KMS-11 (cell line): ENCODE data around the gene FRMD4A.

Experiments
- H2AFZ ChIP-seq: fragments of 200-600 bp; sonication (generic); 2 replicates; pipeline ENCODE4 v1.6.1; 2016; ENCODE audit warnings: antibody characterized with exemption, mixed run types, low read depth
- H3K27ac ChIP-seq: fragments of 200-600 bp; sonication (generic); 2 replicates; pipeline ENCODE4 v1.6.1; 2016; ENCODE audit warnings: mild to moderate bottlenecking, mixed run types
- H3K27me3 ChIP-seq: fragments of 200-600 bp; sonication (generic); 2 replicates; pipeline ENCODE4 v1.6.1; 2017; ENCODE audit warnings: mild to moderate bottlenecking, low read depth, mixed run types, moderate library complexity; ENCODE audit not compliant: insufficient read depth
- H3K36me3 ChIP-seq: fragments of 200-600 bp; sonication (generic); 2 replicates; pipeline ENCODE4 v1.6.1; 2017; ENCODE audit warnings: mild to moderate bottlenecking, mixed run types; ENCODE audit not compliant: insufficient read depth
- H3K4me1 ChIP-seq: fragments of 200-600 bp; sonication (generic); 2 replicates; pipeline ENCODE4 v1.6.1; 2016; ENCODE audit warnings: mild to moderate bottlenecking, low read depth, mixed run types; ENCODE audit not compliant: poor library complexity, severe bottlenecking
- H3K4me2 ChIP-seq: fragments of 200-600 bp; sonication (generic); 2 replicates; pipeline ENCODE4 v1.7.0; 2016; ENCODE audit warnings: mild to moderate bottlenecking, mixed run types
- H3K4me3 ChIP-seq: fragments of 200-600 bp; sonication (generic); IDR thresholded peaks from 2 replicates; pipeline ENCODE4 v1.6.1; 2017; ENCODE audit warnings: low read depth, low read length, mixed read lengths; ENCODE audit not compliant: insufficient read depth
- H3K79me2 ChIP-seq: fragments of 200-600 bp; sonication (generic); 2 replicates; pipeline ENCODE4 v1.6.1; 2016; ENCODE audit warnings: low read depth, mixed run types; ENCODE audit not compliant: insufficient read depth
- H3K9ac ChIP-seq: fragments of 200-600 bp; sonication (generic); 2 replicates; pipeline ENCODE4 v1.6.1; 2016; ENCODE audit warnings: mild to moderate bottlenecking, mixed run types
- H4K20me1 ChIP-seq: fragments of 200-600 bp; sonication (generic); 2 replicates; pipeline ENCODE4 v1.6.1; 2016; ENCODE audit warnings: mild to moderate bottlenecking, mixed run types; ENCODE audit not compliant: insufficient read depth
- CTCF ChIP-seq: fragments of 200-600 bp; sonication (generic); conservative IDR thresholded peaks from 2 replicates; pipeline ENCODE4 v1.6.1; 2017; ENCODE audit warnings: low read depth, mild to moderate bottlenecking, antibody characterized with exemption, low read length, moderate library complexity, mixed read lengths

FRMD4A gene

GRCh38 chr10:14333606-14334005 is 2.9 kb upstream of the FRMD4A start:
- TF ChIP-seq CTCF: no peak
- Histone ChIP-seq H3K27me3 (no peaks in the 10 kb centered on the region), H3K9ac (no peak overlapping the region)

DNA sequence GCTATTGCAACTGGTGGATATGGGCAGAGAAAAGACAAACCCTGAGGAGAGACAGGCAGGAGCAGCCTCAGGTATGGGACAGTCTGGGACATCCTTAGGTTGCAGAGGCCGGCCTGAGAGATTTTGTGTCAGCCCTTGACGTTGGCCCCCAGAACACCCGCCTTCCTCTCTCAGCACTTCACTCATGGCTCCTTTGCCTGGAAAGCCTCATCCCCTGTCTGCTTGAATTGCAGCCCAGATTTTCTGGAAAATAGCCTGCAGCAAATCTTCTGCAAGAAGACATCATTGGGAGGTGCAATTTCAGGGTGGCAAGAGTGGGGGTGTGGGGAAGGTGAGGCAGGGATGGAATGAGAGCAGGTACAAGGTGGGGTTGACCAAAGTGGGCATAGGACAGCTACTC is 2.2 kb upstream of the FRMD4A start:
- no peak overlapping the region for H3K27ac ChIP-seq
- H3K4me3 ChIP-seq: no peak overlapping the region
- H3K4me2 ChIP-seq: no peak overlapping the region
- no peaks in the 10 kb centered on the region for H3K4me1 ChIP-seq
- no peaks in the 10 kb centered on the region for H4K20me1 ChIP-seq
- no peak overlapping the region for H2AFZ ChIP-seq
- no peaks in the 10 kb centered on the region for H3K36me3 ChIP-seq
- H3K9ac ChIP-seq: no peak overlapping the region
- no peaks in the 10 kb centered on the region for H3K79me2 ChIP-seq
- no peak for TF ChIP-seq CTCF
- no peaks in the 10 kb centered on the region for H3K27me3 ChIP-seq

More at GRCh38 chr10:14333606-14334005, 2.9 kb upstream of the FRMD4A start:
- Histone ChIP-seq H3K27ac (no peak overlapping the region), H4K20me1 (no peaks in the 10 kb centered on the region), H3K36me3 (no peaks in the 10 kb centered on the region), H3K4me2 (no peak overlapping the region), H3K79me2 (no peaks in the 10 kb centered on the region), H3K4me3 (no peak overlapping the region), H3K4me1 (no peaks in the 10 kb centered on the region), H2AFZ (no peak overlapping the region)

DNA sequence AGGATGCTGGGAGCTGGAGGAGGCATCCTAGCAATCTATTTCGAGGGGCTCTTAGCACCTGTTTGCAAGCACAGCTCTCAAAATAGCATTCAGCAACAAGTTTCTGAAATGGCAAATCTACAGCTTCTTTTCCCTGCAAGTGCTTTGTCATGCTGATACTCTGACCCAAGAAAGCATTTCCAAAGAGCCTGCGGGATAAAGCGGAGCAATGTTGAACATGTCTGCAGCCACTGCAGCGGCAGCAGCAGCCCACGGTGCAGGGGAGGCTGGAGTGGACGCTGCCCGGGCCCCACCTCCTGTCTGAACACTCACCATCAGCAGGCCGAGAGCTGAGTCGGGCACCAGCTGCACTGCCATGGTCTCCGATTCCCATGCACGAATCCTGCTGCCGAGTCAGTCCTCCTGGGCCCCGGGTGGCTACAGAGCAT is 964 bp downstream of the FRMD4A start:
- Histone ChIP-seq H3K27me3 (no peaks in the 10 kb centered on the region), H3K4me3 (no peak overlapping the region), H3K27ac (no peak overlapping the region), H3K4me2 (no peak overlapping the region), H2AFZ (no peak overlapping the region), H4K20me1 (no peaks in the 10 kb centered on the region), H3K79me2 (no peaks in the 10 kb centered on the region), H3K36me3 (no peaks in the 10 kb centered on the region), H3K4me1 (no peaks in the 10 kb centered on the region), H3K9ac (no peak overlapping the region)
- TF ChIP-seq CTCF: no peak

GRCh38 chr10:14328881-14329672 is 1.6 kb downstream of the FRMD4A start:
- no peak overlapping the region for H3K4me3 ChIP-seq

More at GRCh38 chr10:14328881-14329672, 1.6 kb downstream of the FRMD4A start:
- no peaks in the 10 kb centered on the region for H3K36me3 ChIP-seq
- no peak overlapping the region for H3K27ac ChIP-seq
- no peak overlapping the region for H3K9ac ChIP-seq
- no peak for TF ChIP-seq CTCF
- no peak overlapping the region for H3K4me2 ChIP-seq
- H2AFZ ChIP-seq: no peak overlapping the region
- no peaks in the 10 kb centered on the region for H3K27me3 ChIP-seq
- no peaks in the 10 kb centered on the region for H3K79me2 ChIP-seq
- H4K20me1 ChIP-seq: no peaks in the 10 kb centered on the region
- H3K4me1 ChIP-seq: no peaks in the 10 kb centered on the region
